ENCODE measurements around the gene ERN1.

The ERN1 gene

GRCh38 chr17:64094412-64094811, 35.5 kb downstream of the ERN1 start:
- TF ChIP-seq MAX (IDR thresholded peaks at IDR 0.05; ENCODE audit: low read depth, low read length) (no peak), MYC (IDR thresholded peaks at IDR 0.05; ENCODE audit: low read depth, low read length) (no peak), POLR2A (IDR thresholded peaks at IDR 0.05; ENCODE audit: extremely low read depth, insufficient read length) (no peak), CTCF (IDR thresholded peaks at IDR 0.05; ENCODE audit: low read depth, low read length) (no peak)
- DNase-seq (ENCODE audit: low read depth), result no peak
- no peak overlapping the region for H3K4me3 ChIP-seq (ENCODE audit: low read depth, low read length)

GRCh38 chr17:64092952-64093451, 36.9 kb downstream of the ERN1 start:
- no peak for TF ChIP-seq POLR2A (IDR thresholded peaks at IDR 0.05; ENCODE audit: extremely low read depth, insufficient read length)
- TF ChIP-seq MYC (IDR thresholded peaks at IDR 0.05; ENCODE audit: low read depth, low read length), result 0 out of 2 replicates have a peak, but pooled peaks have one; percentile 11
- no peak for TF ChIP-seq MAX (IDR thresholded peaks at IDR 0.05; ENCODE audit: low read depth, low read length)
- no peak for TF ChIP-seq CTCF (IDR thresholded peaks at IDR 0.05; ENCODE audit: low read depth, low read length)
- no peak for DNase-seq (ENCODE audit: low read depth)
- no peak overlapping the region for H3K4me3 ChIP-seq (ENCODE audit: low read depth, low read length)

GRCh38 chr17:64092113-64092512, 37.8 kb downstream of the ERN1 start:
- H3K4me3 ChIP-seq (ENCODE audit: low read depth, low read length), result no peak overlapping the region
- no peak for DNase-seq (ENCODE audit: low read depth)
- TF ChIP-seq CTCF (IDR thresholded peaks at IDR 0.05; ENCODE audit: low read depth, low read length) (no peak), MYC (IDR thresholded peaks at IDR 0.05; ENCODE audit: low read depth, low read length) (no peak), POLR2A (IDR thresholded peaks at IDR 0.05; ENCODE audit: extremely low read depth, insufficient read length) (no peak), MAX (IDR thresholded peaks at IDR 0.05; ENCODE audit: low read depth, low read length) (no peak)

GRCh38 chr17:64091571-64091970, 38.4 kb downstream of the ERN1 start:
- DNase-seq (ENCODE audit: low read depth), result no peak
- H3K4me3 ChIP-seq (ENCODE audit: low read depth, low read length), result no peak overlapping the region

GRCh38 chr17:64091116-64091515, 38.8 kb downstream of the ERN1 start:
- TF ChIP-seq POLR2A (IDR thresholded peaks at IDR 0.05; ENCODE audit: extremely low read depth, insufficient read length) (no peak), MYC (IDR thresholded peaks at IDR 0.05; ENCODE audit: low read depth, low read length) (no peak), CTCF (IDR thresholded peaks at IDR 0.05; ENCODE audit: low read depth, low read length) (no peak), MAX (IDR thresholded peaks at IDR 0.05; ENCODE audit: low read depth, low read length) (no peak)
- DNase-seq (ENCODE audit: low read depth), result peak; percentile 18
- no peak overlapping the region for H3K4me3 ChIP-seq (ENCODE audit: low read depth, low read length)

More at GRCh38 chr17:64091571-64091970, 38.4 kb downstream of the ERN1 start:
- TF ChIP-seq MYC (IDR thresholded peaks at IDR 0.05; ENCODE audit: low read depth, low read length), result no peak
- TF ChIP-seq CTCF (IDR thresholded peaks at IDR 0.05; ENCODE audit: low read depth, low read length), result no peak
- no peak for TF ChIP-seq POLR2A (IDR thresholded peaks at IDR 0.05; ENCODE audit: extremely low read depth, insufficient read length)
- TF ChIP-seq MAX (IDR thresholded peaks at IDR 0.05; ENCODE audit: low read depth, low read length), result no peak

Data from NB4 (cell line).